Ishikawa (cell line): ENCODE data around the gene TPO.

Source experiments
- CEBPB ChIP-seq: IDR thresholded peaks from 2 replicates; pipeline ENCODE4 v1.6.1; 2012
- EP300 ChIP-seq: IDR thresholded peaks from 2 replicates; pipeline ENCODE4 v1.6.1; 2012; ENCODE audit warnings: borderline replicate concordance
- RAD21 ChIP-seq: IDR thresholded peaks from 2 replicates; pipeline ENCODE4 v1.6.1; 2012; ENCODE audit warnings: low read depth
- TF ChIP-seq, protein P1 (sequence below): IDR thresholded peaks from 2 replicates; pipeline ENCODE4 v1.6.1; 2012; ENCODE audit warnings: low read depth, mild to moderate bottlenecking

DNA sequence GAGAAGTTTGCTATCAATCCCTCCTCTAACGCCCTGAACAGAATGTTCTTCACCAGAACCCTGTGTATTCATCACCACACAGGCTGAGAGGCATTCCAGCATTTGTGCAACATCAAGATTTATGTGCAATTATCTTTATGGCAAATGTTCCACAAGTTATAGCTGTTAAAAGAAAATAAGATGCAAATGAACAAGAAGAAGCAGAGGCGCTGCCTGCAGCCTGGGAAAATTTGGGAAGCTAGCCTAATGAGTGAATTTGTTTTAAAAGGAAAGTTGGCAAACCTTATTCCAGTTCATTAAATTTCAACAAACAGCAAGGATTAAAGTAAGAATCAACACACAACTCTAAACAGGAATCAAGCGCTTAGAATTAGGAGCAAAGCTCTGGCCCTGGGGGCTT is 5.3 kb downstream of the TPO start:
- TF ChIP-seq, protein P1, sequence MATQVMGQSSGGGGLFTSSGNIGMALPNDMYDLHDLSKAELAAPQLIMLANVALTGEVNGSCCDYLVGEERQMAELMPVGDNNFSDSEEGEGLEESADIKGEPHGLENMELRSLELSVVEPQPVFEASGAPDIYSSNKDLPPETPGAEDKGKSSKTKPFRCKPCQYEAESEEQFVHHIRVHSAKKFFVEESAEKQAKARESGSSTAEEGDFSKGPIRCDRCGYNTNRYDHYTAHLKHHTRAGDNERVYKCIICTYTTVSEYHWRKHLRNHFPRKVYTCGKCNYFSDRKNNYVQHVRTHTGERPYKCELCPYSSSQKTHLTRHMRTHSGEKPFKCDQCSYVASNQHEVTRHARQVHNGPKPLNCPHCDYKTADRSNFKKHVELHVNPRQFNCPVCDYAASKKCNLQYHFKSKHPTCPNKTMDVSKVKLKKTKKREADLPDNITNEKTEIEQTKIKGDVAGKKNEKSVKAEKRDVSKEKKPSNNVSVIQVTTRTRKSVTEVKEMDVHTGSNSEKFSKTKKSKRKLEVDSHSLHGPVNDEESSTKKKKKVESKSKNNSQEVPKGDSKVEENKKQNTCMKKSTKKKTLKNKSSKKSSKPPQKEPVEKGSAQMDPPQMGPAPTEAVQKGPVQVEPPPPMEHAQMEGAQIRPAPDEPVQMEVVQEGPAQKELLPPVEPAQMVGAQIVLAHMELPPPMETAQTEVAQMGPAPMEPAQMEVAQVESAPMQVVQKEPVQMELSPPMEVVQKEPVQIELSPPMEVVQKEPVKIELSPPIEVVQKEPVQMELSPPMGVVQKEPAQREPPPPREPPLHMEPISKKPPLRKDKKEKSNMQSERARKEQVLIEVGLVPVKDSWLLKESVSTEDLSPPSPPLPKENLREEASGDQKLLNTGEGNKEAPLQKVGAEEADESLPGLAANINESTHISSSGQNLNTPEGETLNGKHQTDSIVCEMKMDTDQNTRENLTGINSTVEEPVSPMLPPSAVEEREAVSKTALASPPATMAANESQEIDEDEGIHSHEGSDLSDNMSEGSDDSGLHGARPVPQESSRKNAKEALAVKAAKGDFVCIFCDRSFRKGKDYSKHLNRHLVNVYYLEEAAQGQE, result no peak
- TF ChIP-seq CEBPB, result no peak
- no peak for TF ChIP-seq EP300
- no peak for TF ChIP-seq RAD21
